CD4-positive, alpha-beta T cell (primary cell): ENCODE results near the gene TREM1. TPM values are rescaled to one million over a fixed set of nuclear protein-coding genes. Genes with fewer than 3 reads are reported as not detected.

Experiments
- ATAC-seq: fragments of 200-7000 bp; cut with Tn5 transposase; one replicate; pipeline ENCODE4 v1.10.0; 2022; ENCODE audit warnings: mild to moderate bottlenecking; ENCODE audit not compliant: poor library complexity
- CTCF ChIA-PET: fragments of 350-600 bp; sonication (Branson Sonifier 250); formaldehyde crosslinking; loops from one replicate; lab custom pipeline; 2021; ENCODE audit warnings: antibody characterized with exemption, inconsistent platforms; lab: Charles Lee
- POLR2A ChIA-PET: fragments of 350-600 bp; sonication (Branson Sonifier 250); formaldehyde crosslinking; loops from one replicate; lab custom pipeline; 2021; ENCODE audit warnings: antibody characterized with exemption, inconsistent platforms; lab: Charles Lee
- DNase-seq, 14 experiments: peaks; one replicate each; pipeline ENCODE4 v3.0.0-alpha.2; 2013 to 2020; ENCODE audit warnings: mixed read lengths in 2 of 14
- H3K27ac ChIP-seq, 2 donors: one replicate each; pipeline versions ENCODE4 v1.5.1 to v1.7.0; 2013; ENCODE audit warnings: low read length in 2 of 2, low read depth in 1 of 2, mild to moderate bottlenecking in 1 of 2
- H3K27me3 ChIP-seq, 2 experiments: 1 replicate in 1 of 2; 2 replicates in 1 of 2; pipeline versions ENCODE4 v1.6.1 to v1.7.0; 2013; ENCODE audit warnings: low read length in 2 of 2, control low read depth in 1 of 2, mild to moderate bottlenecking in 1 of 2, moderate library complexity in 1 of 2; ENCODE audit not compliant: insufficient read depth in 2 of 2, control insufficient read depth in 1 of 2
- H3K36me3 ChIP-seq: one replicate; pipeline ENCODE4 v1.6.1; 2013; ENCODE audit warnings: low read length, control low read depth; ENCODE audit not compliant: insufficient read depth
- H3K4me1 ChIP-seq: one replicate; pipeline ENCODE4 v1.6.1; 2013; ENCODE audit warnings: low read length, control low read depth; ENCODE audit not compliant: insufficient read depth
- H3K4me3 ChIP-seq: one replicate; pipeline ENCODE4 v1.5.1; 2013; ENCODE audit warnings: mild to moderate bottlenecking, low read length, moderate library complexity
- H3K9me3 ChIP-seq, 2 experiments: 1 replicate in 1 of 2; 2 replicates in 1 of 2; pipeline versions ENCODE4 v1.6.1 to v1.7.0; 2013; ENCODE audit warnings: low read length in 2 of 2, mild to moderate bottlenecking in 2 of 2, control low read depth in 1 of 2, moderate library complexity in 1 of 2; ENCODE audit not compliant: control insufficient read depth in 1 of 2, insufficient read depth in 1 of 2
- H3K27ac Mint-ChIP-seq: one replicate; pipeline ENCODE4 v1.8.0; 2020; ENCODE audit warnings: mixed read lengths
- H3K27me3 Mint-ChIP-seq: one replicate; pipeline ENCODE4 v1.8.0; 2021; ENCODE audit warnings: mixed read lengths
- H3K36me3 Mint-ChIP-seq: one replicate; pipeline ENCODE4 v1.8.0; 2021; ENCODE audit warnings: low read depth, mixed read lengths
- H3K4me1 Mint-ChIP-seq: one replicate; pipeline ENCODE4 v1.8.0; 2021; ENCODE audit warnings: low read depth, mixed read lengths
- H3K4me3 Mint-ChIP-seq: one replicate; pipeline ENCODE4 v1.8.0; 2020; ENCODE audit warnings: mild to moderate bottlenecking, mixed read lengths
- H3K9me3 Mint-ChIP-seq: one replicate; pipeline ENCODE4 v1.8.0; 2020; ENCODE audit warnings: mixed read lengths
- intact Hi-C, 2 experiments: fragments of 100-400 bp; cut with DNase I in 1 of 2; cut with micrococcal nuclease in 1 of 2; formaldehyde crosslinking; loops; one replicate each; pipeline versions ENCODE4 v1.15.1 to v1.9.0; 2023 to 2025; cut with DNase I, micrococcal nuclease
- polyA plus RNA-seq, 2 donors: library from polyadenylated mRNA; unstranded; fragments of 120-200 nt; gene quantifications; one replicate each; pipeline ENCODE4 v1.2.1, GENCODE V29; 2013
- total RNA-seq, 174 experiments: library from RNA in 2 of 174; stranded (reverse) in 2 of 174; gene quantifications; one replicate each; pipeline ENCODE4 v1.2.3 and lab custom pipeline; 2021 to 2026
- TF ChIP-seq, protein P1 (sequence below): fragments of 200-600 bp; IDR thresholded peaks from one replicate; pipeline ENCODE4 v1.8.0; 2022; ENCODE audit warnings: antibody characterized with exemption, mild to moderate bottlenecking

The TREM1 gene
- 1 to 10 TPM; 1.8 to 2.8 TPM for total RNA-seq
- 8.1 TPM for polyA plus RNA-seq (2013, experiment 1 of 2)
- polyA plus RNA-seq (2013, experiment 2 of 2), result 13.7 TPM
- 0 to 8.4 (median 0.17) reads per million in 172 experiments for total RNA-seq (lab: John Stamatoyannopoulos, UW)

DNA sequence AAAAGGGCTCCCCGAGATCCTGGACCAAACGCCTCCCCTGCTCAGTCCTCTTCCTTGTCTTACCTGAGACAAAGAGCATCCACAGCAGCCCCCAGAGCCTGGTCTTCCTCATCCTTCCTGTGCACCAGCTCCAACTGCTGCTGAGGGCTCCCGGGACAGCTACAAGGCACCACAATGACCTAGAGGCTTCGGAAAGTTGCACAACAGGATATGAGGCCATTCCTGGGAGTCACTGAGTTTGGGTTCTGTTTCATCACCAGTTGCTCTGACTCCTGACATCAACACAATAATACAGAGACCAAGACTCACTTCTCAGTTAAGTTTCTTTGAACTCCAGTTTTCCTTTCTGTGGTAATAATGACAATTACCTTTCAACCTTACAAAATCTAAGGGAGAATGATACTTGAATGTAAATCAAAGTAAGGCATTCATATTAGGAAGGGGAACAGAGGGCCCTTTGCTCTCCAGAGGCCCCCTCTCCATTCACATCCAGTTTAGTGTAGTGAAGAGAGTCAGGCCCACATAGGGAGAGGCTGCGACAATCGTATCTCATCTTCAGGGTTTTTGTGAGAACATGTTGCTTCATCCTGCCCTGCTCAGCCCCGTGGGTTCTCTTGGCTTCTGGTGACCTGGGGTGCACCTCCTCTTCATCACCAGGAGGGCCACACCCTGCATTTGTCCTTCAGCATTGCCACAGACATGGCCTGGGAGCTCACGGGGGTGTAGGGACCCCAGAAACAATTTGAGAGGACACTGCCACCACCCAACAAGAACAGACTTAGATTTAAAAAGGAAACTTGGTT lies at the start of gene TREM1:
TSS of gene TREM1 (minus strand) at position 139 of the 803 bp plus-strand sequence. CDS start at position 112, 27 bp downstream.
- Mint-ChIP-seq H3K9me3 (no peaks in the 10 kb centered on the region), H3K36me3 (no peaks in the 10 kb centered on the region), H3K4me1 (no peaks in the 10 kb centered on the region), H3K27me3 (peaks cover 13% of the 10 kb centered on the region), H3K4me3 (no peak within 1 kb of the TSS), H3K27ac (no peak within 1 kb of the TSS)
- Histone ChIP-seq H3K27me3 (no peaks in the 10 kb centered on the region), H3K36me3 (no peaks in the 10 kb centered on the region), H3K9me3 (no peaks in the 10 kb centered on the region), H3K27ac (peak within 1 kb of the TSS in 1 of 2 donors; percentile 31), H3K4me1 (no peaks in the 10 kb centered on the region), H3K4me3 (no peak within 1 kb of the TSS)
- CTCF ChIA-PET, result no interaction called here
- intact Hi-C loops, result no loop called here
- TF ChIP-seq, protein P1, sequence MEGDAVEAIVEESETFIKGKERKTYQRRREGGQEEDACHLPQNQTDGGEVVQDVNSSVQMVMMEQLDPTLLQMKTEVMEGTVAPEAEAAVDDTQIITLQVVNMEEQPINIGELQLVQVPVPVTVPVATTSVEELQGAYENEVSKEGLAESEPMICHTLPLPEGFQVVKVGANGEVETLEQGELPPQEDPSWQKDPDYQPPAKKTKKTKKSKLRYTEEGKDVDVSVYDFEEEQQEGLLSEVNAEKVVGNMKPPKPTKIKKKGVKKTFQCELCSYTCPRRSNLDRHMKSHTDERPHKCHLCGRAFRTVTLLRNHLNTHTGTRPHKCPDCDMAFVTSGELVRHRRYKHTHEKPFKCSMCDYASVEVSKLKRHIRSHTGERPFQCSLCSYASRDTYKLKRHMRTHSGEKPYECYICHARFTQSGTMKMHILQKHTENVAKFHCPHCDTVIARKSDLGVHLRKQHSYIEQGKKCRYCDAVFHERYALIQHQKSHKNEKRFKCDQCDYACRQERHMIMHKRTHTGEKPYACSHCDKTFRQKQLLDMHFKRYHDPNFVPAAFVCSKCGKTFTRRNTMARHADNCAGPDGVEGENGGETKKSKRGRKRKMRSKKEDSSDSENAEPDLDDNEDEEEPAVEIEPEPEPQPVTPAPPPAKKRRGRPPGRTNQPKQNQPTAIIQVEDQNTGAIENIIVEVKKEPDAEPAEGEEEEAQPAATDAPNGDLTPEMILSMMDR, result no peak
- POLR2A ChIA-PET, result no interaction called here
- peak in 3 of 14 experiments; percentile 25 to 74 (median 65) for DNase-seq
- ATAC-seq, result no peak

DNA sequence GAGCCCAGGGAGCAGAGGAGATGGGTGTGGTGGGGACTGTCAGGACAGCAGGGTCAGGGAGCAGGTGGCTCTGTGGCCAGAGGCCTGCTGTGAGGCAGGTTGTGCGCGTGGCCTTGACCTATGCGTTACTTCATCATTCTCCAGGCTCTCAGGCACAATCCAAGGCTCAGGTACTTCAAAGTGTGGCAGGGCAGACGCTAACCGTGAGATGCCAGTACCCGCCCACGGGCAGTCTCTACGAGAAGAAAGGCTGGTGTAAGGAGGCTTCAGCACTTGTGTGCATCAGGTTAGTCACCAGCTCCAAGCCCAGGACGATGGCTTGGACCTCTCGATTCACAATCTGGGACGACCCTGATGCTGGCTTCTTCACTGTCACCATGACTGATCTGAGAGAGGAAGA lies 49.5 kb upstream of the TREM1 start:
- Mint-ChIP-seq H3K27me3 (no peaks in the 10 kb centered on the region), H3K4me3 (no peak overlapping the region)
- POLR2A ChIA-PET, result no interaction called here

DNA sequence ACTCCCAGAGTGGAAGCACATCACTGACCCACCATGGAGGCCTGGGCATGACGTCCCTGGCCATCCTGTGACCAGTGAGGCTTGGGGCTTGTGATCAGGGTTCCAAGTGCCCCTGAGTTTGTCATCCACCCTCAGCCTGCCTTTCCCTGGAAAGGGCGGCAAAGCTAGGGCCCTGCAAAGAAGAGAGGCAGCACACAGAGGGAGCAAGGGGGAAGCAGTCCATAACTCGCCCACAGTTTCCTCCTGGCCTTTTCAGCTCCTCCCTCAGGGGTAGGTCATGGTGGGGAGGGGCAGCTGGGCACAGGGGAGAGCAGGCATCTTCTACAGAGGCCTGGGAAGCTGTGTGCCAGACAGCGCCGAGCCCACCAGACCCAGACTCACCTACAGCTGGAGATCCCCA lies 48.8 kb upstream of the TREM1 start, which contains the start of gene NCR2:
TSS of gene NCR2 (plus strand) at position 313 of the 400 bp plus-strand sequence. CDS start 269 bp downstream, outside the sequence.
- H3K4me1 ChIP-seq, result peaks cover 45% of the 10 kb centered on the region
- CTCF ChIA-PET, result no interaction called here
- Mint-ChIP-seq H3K36me3 (no peaks in the 10 kb centered on the region), H3K4me3 (peak within 1 kb of the TSS; percentile 52), H3K27me3 (no peaks in the 10 kb centered on the region), H3K27ac (peak within 1 kb of the TSS; percentile 93), H3K9me3 (no peaks in the 10 kb centered on the region), H3K4me1 (peaks cover 43% of the 10 kb centered on the region)
- no peak within 1 kb of the TSS for H3K4me3 ChIP-seq
- POLR2A ChIA-PET, result interaction anchor here (2.9 kb wide), 1 partner anchor 10 kb away, joined by 17 read pairs; no protein-coding TSS in a partner anchor
- ATAC-seq (no peak), DNase-seq (no peak)
- intact Hi-C loops, result no loop called here
- no peaks in the 10 kb centered on the region for H3K36me3 ChIP-seq
- peak within 1 kb of the TSS; percentile 42 to 65 for H3K27ac ChIP-seq
- H3K9me3 ChIP-seq, result no peaks in the 10 kb centered on the region
- no peaks in the 10 kb centered on the region for H3K27me3 ChIP-seq
- TF ChIP-seq, protein P1, result no peak

More for the DNA sequence above, 49.5 kb upstream of the TREM1 start:
- H3K36me3 Mint-ChIP-seq, result no peaks in the 10 kb centered on the region
- Histone ChIP-seq H3K9me3 (no peaks in the 10 kb centered on the region), H3K4me3 (no peak overlapping the region), H3K4me1 (peaks cover 45% of the 10 kb centered on the region), H3K36me3 (no peaks in the 10 kb centered on the region), H3K27me3 (no peaks in the 10 kb centered on the region), H3K27ac (no peak overlapping the region)
- TF ChIP-seq, protein P1, result no peak
- intact Hi-C loops, result no loop called here
- DNase-seq (no peak), ATAC-seq (no peak)
- H3K9me3 Mint-ChIP-seq, result no peaks in the 10 kb centered on the region
- H3K4me1 Mint-ChIP-seq, result peaks cover 43% of the 10 kb centered on the region
- CTCF ChIA-PET, result no interaction called here
- peak overlapping the region; percentile 69 for H3K27ac Mint-ChIP-seq
